ENCODE data around the gene BMPR2.
"Not testable (repeated sequence)": the region's sequence is repeated elsewhere in the genome, so short reads cannot be mapped to it uniquely, and the experiment has no call there.

Gene BMPR2

DNA sequence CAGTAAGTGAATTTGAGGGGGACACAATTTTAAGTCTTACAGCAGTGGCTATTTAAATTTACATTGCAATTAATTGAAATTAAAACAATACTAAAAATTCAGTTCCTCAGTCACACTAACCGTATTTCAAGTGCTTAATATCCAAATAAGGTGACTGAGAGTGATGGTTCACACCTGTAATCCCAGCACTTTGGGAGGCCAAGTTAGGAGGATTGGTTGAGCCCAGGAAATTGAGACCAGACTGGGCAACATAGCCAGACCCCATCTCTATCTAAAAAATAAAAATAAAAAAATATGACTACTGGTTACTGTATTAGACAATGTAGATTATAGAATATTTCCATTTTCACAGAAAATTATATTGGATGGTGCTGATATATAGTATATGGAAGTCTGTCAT lies 79.0 kb downstream of the BMPR2 start:
- DNase-seq, result no peak

DNA sequence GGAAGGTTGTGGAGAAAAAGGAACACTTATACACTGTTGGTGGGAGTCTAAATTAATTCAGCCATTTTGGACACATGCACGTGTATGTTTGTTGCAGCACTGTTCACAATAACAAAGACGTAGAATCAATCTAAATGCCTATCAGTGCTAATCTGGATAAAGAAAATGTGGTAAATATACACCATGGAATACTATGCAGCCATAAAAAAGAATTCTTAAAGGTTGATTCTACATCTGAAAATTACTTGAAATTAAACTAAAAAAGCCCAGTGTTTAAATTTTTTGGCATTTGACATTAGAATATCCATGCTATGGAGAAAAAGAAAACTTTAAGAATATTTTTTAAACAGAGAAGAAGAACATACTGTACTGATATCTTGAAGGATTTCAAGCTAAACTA lies 84.0 kb downstream of the BMPR2 start:
- no peak for DNase-seq

GRCh38 chr2:202479090-202479489 lies 103.0 kb downstream of the BMPR2 start:
- no peak for DNase-seq

GRCh38 chr2:202479610-202480009 lies 103.5 kb downstream of the BMPR2 start:
- no peak for DNase-seq

GRCh38 chr2:202486351-202486750 lies 110.2 kb downstream of the BMPR2 start:
- DNase-seq, result no peak

- no peak for DNase-seq
Observed at GRCh38 chr2:202488671-202489070, 112.5 kb downstream of the BMPR2 start.

DNA sequence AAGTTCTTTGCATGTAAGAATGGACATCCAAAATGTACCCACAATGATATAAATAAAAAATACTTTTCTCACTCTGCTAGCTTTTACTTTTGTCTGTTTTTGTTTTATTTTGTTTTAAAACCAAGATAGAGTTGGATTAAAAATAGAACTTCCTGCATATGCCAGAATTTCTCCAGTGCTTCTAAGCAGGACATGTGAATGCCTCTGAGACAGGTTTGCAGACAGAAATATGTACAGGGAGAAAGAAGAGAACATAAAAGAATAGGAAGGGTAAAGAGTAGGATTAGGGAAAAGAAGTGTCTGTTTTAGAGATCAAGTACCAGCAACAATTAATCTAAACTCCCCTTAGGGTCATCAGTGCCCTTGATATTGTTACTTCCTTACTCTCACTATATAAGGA lies 114.4 kb downstream of the BMPR2 start:
- no peak for DNase-seq

GRCh38 chr2:202491514-202491913 lies 115.4 kb downstream of the BMPR2 start:
- no peak for DNase-seq

DNA sequence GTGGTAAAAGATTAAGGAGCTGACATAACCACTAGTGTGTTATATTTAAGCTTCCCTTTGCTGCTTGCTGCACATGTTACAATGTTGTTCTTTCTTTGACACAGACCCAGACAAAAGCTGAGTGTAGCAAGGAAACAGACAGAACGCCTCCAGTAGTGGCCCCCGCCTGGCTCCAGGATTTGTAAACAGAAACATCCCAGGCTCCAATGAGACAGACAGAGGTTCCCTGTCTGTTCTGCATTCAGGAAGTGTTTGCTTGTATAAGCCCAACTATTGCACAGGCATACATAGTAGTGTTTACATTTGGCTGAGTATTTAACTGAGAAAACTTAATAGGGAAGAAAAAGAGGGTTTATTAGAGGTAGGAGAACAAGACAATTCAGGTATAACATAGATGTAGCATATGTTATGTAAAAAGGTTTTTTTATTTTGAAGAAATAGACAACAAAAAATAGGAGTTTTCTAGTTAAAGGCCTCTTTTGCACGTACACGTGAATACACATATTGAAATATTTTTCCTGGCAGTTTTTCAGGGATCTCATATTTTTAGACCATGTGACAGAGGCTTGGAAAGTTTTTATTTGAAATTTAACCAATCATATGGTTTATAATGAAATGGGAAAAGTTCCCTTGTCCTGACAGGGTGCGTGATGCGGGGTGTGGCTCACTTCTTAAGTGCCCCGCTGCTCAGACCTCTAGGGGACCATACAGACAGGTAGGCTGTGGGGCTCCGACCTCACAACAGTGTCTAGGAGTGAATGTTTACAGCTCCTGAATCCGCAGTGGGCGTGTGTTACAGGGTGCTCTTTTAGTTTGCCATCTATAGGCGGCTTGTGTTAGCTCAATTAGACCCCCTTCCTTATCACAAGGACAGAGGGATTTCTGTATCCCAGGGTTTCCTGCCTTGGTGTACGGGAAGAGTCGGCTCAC lies 118.4 kb downstream of the BMPR2 start:
- no peak for DNase-seq

GRCh38 chr2:202495230-202495604 lies 119.1 kb downstream of the BMPR2 start:
- no peak for DNase-seq

- DNase-seq, result not testable (repeated sequence)
Observed at GRCh38 chr2:202496835-202497472, 120.8 kb downstream of the BMPR2 start.

- DNase-seq, result not testable (repeated sequence)
Observed at GRCh38 chr2:202497473-202497866, 121.3 kb downstream of the BMPR2 start.

GRCh38 chr2:202499841-202500240 lies 123.7 kb downstream of the BMPR2 start:
- DNase-seq, result not testable (repeated sequence)

- DNase-seq, result not testable (repeated sequence)
Observed at GRCh38 chr2:202503276-202503675, 127.1 kb downstream of the BMPR2 start.

DNA sequence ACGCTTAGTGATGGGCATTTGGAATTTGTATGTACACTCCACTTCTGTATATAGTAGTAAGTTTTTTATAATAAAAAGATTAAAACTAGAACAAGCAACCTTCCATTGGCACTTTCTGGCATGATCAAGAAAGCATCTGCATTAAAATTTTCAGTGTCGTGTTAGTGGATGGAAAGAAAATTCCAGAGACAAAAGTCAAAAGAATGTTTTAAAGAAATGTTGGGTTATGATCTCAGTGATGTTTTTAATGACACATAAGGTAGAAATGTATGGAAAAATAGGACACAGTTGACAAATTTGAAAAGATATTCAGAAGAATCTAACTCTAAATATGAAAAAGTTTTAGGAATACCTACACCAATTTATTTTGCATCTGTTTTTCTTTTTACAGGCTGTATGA lies 132.6 kb downstream of the BMPR2 start:
- DNase-seq, result no peak

- DNase-seq, result no peak
Observed at GRCh38 chr2:202510911-202511310, 134.8 kb downstream of the BMPR2 start.

- DNase-seq, result no peak
Observed at GRCh38 chr2:202512176-202512575, 136.0 kb downstream of the BMPR2 start.

- DNase-seq, result no peak
Observed at GRCh38 chr2:202514732-202515131, 138.6 kb downstream of the BMPR2 start.

DNA sequence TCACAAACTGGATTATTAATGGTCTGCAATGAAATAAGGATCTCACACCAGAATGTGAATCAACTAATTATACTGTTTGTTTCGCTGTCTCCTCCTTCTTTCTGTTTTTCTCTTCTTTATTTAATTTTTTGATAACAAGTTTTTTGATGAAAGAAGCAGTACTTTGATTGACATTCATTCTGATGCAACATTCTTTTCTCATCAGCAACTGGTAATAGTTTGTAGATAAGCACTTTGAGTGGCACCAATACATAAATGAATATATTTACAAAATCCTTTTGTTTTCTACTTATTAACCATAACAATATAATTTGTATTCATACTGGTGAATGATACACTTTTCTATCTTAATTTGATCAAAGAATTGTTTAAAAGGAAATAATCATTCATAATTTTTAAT lies 143.3 kb downstream of the BMPR2 start:
- no peak for DNase-seq

GRCh38 chr2:202521470-202521869 lies 145.3 kb downstream of the BMPR2 start:
- DNase-seq, result no peak

DNA sequence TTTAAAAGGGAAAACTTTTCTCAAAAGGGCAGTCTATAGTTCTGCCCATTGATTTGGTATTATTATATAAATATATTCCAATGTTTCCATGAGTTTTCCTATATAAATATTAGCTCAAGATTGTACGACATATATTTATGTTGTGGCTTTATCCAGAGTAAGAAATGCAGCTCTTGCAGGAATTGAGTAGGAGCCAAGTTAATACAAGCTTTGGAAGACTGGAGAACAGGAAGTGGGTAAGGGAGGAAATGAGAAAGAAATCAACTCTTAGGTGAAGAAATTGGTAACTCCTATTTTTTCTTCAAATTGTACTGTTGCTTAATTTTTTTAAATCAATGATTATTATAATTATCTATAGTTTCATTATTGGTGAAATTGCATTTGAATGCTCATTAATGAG lies 153.3 kb downstream of the BMPR2 start:
- DNase-seq, result no peak

GRCh38 chr2:202530038-202530437 lies 153.9 kb downstream of the BMPR2 start:
- DNase-seq, result no peak

GRCh38 chr2:202535290-202535689 lies 159.2 kb downstream of the BMPR2 start:
- not testable (repeated sequence) for DNase-seq

DNA sequence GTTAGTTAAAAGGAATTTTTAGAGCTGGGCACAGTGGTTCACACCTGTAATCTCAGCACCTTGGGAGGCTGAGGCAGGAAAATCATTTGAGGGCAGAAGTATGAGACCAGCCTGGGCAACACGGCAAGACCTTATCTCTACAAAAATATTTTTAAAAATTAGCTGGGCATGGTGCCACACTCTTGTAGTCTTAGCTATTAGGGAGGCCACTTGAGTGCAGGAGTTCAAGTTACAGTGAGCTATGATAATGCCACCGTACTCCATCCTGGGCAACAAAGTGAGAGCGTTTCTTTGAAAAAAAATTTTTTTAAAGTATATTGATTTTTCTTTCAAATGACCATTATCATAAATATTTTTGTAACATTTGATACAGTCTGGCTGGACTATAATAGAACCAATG lies 165.0 kb downstream of the BMPR2 start:
- DNase-seq, result peak; percentile 41

Measured in NCI-H524 treated with DMSO at 0.1 percent for 48 hours (cell line).